ENCODE data around the gene TRAK1. TPM values are rescaled to one million over a fixed set of nuclear protein-coding genes. Genes with fewer than 3 reads are reported as not detected.

TRAK1 gene
- total RNA-seq, 1 donor, result 52.2 TPM

- DNase-seq (ENCODE audit: low read depth), result peak; percentile 64
- no peak overlapping the region for H3K4me3 ChIP-seq (ENCODE audit: low read depth, low read length)
- TF ChIP-seq CTCF (IDR thresholded peaks at IDR 0.05; ENCODE audit: insufficient read depth, low read depth, low read length), result no peak
These were observed 133.7 kb downstream of the TRAK1 start for GRCh38 chr3:42224658-42225421.

- no peak for DNase-seq (ENCODE audit: low read depth)
- TF ChIP-seq CTCF (IDR thresholded peaks at IDR 0.05; ENCODE audit: insufficient read depth, low read depth, low read length), result no peak
- H3K4me3 ChIP-seq (ENCODE audit: low read depth, low read length), result no peak overlapping the region
These were observed 134.6 kb downstream of the TRAK1 start for GRCh38 chr3:42225486-42226363.

GRCh38 chr3:42226470-42227425 lies 135.6 kb downstream of the TRAK1 start:
- no peak overlapping the region for H3K4me3 ChIP-seq (ENCODE audit: low read depth, low read length)
- DNase-seq (ENCODE audit: low read depth), result no peak
- no peak for TF ChIP-seq CTCF (IDR thresholded peaks at IDR 0.05; ENCODE audit: insufficient read depth, low read depth, low read length)

- TF ChIP-seq CTCF (IDR thresholded peaks at IDR 0.05; ENCODE audit: insufficient read depth, low read depth, low read length), result peak; percentile 20
- no peak overlapping the region for H3K4me3 ChIP-seq (ENCODE audit: low read depth, low read length)
- DNase-seq (ENCODE audit: low read depth), result no peak
These were observed 137.6 kb downstream of the TRAK1 start for GRCh38 chr3:42228796-42229195.

GRCh38 chr3:42229266-42229941 lies 138.2 kb downstream of the TRAK1 start:
- no peak for TF ChIP-seq CTCF (IDR thresholded peaks at IDR 0.05; ENCODE audit: insufficient read depth, low read depth, low read length)
- DNase-seq (ENCODE audit: low read depth), result no peak
- H3K4me3 ChIP-seq (ENCODE audit: low read depth, low read length), result no peak overlapping the region
